ENCODE data around the gene TMOD1.

GRCh38 chr9:97504381-97505216 is 3.1 kb downstream of the TMOD1 start:
- TF ChIP-seq POLR2A (IDR thresholded peaks at IDR 0.05), result no peak
- no peak for TF ChIP-seq CTCF (IDR thresholded peaks at IDR 0.05)

All from testis (tissue), 2 donors.